ENCODE data around the gene KLHL29. TPM values are rescaled to one million over a fixed set of nuclear protein-coding genes. Genes with fewer than 3 reads are reported as not detected.
A peak's percentile ranks its signal among the peaks of the same experiment; 100 is the strongest.

Gene KLHL29
- polyA plus RNA-seq, 1 of the 3 experiments (the other 2 are of a cell fraction) = 4.6 TPM

DNA sequence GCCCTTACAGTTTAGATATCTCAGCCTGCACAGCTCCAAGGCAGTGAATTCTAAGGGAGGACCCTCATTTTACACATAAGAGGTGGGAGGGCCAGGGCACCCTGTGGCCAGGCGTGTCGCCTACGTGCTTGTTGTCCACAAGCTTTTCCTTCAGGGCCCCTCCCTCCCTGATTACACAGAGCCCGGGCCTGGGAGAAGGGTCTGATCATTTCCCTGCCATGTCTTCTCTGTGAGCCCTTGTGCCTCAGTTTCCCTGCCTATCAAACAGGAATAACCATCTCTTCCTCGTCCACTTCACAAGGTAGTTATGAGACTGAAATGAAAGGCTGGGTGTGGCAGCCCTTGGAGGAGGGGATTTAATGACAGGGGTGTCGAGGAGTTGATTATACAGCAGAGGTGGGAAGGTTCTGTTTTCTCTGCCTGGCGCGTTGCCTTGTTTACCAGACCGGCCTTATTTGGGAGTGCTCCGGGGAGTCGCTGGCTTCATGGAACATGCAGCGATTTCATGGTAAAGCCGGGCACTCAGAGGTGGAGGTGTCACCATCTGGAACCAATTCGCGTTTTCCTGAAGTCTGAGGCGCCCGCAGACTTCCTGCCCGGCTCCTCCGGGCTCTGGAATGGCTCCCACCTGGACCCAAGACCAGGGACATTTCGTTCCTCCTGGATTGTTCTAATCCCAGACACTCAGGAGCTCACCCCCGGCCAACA lies 208.9 kb downstream of the KLHL29 start:
- Histone ChIP-seq H3K9me3 (no peaks in the 10 kb centered on the region), H3F3A (replicated peaks; ENCODE audit: insufficient read depth) (no peaks in the 10 kb centered on the region), H3K27me3 (ENCODE audit: insufficient read depth) (no peaks in the 10 kb centered on the region), H3K27ac (ENCODE audit: low read depth in 2 of 2, low read length in 1 of 2) (peak overlapping the region in 1 of 2 experiments; percentile 43; a peak in 2 of 4 replicates), H3K4me2 (no peak overlapping the region), H4K20me1 (ENCODE audit: insufficient read depth) (no peaks in the 10 kb centered on the region), H3K9me2 (no peaks in the 10 kb centered on the region), H3K4me1 (ENCODE audit: control insufficient read depth in 1 of 2, insufficient read depth in 2 of 2, low read depth in 1 of 2, low read length in 1 of 2) (peaks cover 7 to 35% of the 10 kb centered on the region in 2 experiments; a peak in 3 of 4 replicates), H3K9ac (no peak overlapping the region), H2AFZ (ENCODE audit: low read depth) (no peak overlapping the region), H3K4me3 (ENCODE audit: low read depth in 2 of 2, low read length in 1 of 2) (no peak overlapping the region), H3K36me3 (replicated peaks in 1 of 2; ENCODE audit: control insufficient read depth in 1 of 2, insufficient read depth in 2 of 2, low read length in 1 of 2) (no peaks in the 10 kb centered on the region), H3K79me2 (ENCODE audit: insufficient read depth) (no peaks in the 10 kb centered on the region)
- ChIA-PET CTCF (no interaction called here), POLR2A (no interaction called here)
- 81% methylated on average over 21 of the region's 21 CpGs for WGBS (ENCODE audit: low lambda C conversion rate)
- peak; percentile 59 for DNase-seq
- TF ChIP-seq RXRA (IDR thresholded peaks at IDR 0.05; ENCODE audit: borderline replicate concordance, low read depth) = no peak
- TF ChIP-seq NFIC (IDR thresholded peaks at IDR 0.05; ENCODE audit: borderline replicate concordance) = no peak
- TF ChIP-seq, protein P1, sequence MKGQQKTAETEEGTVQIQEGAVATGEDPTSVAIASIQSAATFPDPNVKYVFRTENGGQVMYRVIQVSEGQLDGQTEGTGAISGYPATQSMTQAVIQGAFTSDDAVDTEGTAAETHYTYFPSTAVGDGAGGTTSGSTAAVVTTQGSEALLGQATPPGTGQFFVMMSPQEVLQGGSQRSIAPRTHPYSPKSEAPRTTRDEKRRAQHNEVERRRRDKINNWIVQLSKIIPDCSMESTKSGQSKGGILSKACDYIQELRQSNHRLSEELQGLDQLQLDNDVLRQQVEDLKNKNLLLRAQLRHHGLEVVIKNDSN (IDR thresholded peaks at IDR 0.05; ENCODE audit: borderline replicate concordance, low read depth) = no peak
- TF ChIP-seq, protein P2, sequence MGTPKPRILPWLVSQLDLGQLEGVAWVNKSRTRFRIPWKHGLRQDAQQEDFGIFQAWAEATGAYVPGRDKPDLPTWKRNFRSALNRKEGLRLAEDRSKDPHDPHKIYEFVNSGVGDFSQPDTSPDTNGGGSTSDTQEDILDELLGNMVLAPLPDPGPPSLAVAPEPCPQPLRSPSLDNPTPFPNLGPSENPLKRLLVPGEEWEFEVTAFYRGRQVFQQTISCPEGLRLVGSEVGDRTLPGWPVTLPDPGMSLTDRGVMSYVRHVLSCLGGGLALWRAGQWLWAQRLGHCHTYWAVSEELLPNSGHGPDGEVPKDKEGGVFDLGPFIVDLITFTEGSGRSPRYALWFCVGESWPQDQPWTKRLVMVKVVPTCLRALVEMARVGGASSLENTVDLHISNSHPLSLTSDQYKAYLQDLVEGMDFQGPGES (IDR thresholded peaks at IDR 0.05; ENCODE audit: low read depth, low read length) = no peak
- TF ChIP-seq MXI1 (IDR thresholded peaks at IDR 0.05; ENCODE audit: low read depth, low read length) = no peak

DNA sequence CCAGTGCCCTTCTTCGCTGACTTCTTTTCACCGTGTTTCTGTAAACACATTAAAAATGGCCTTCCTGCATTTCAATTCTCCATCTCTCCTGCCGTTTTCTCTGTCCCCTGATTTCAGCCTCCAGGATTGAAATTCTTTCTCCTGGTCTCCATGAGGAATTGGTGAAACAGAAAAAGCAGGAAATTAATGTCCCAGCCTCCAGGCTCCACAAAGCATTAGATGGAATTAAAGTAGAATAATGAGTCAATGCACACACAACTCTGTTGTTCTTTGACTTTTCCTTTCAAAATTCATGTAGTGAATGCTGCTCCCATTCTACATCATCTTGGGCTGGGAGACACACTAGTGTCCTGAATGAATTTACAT lies 209.5 kb downstream of the KLHL29 start:
- ChIA-PET CTCF (interaction anchor here (1.5 kb wide), 1 partner anchor 10 kb away, joined by 4 read pairs; no protein-coding TSS in a partner anchor), POLR2A (no interaction called here)
- H4K20me1 ChIP-seq (ENCODE audit: insufficient read depth) = no peaks in the 10 kb centered on the region
- H3K4me1 ChIP-seq (ENCODE audit: control insufficient read depth in 1 of 2, insufficient read depth in 2 of 2, low read depth in 1 of 2, low read length in 1 of 2) = peaks cover 7 to 35% of the 10 kb centered on the region in 2 experiments; a peak in 3 of 4 replicates
- TF ChIP-seq SMC3 (IDR thresholded peaks at IDR 0.05; ENCODE audit: low read depth, low read length) (no peak), FOXJ3 (CRISPR knock-in tag; IDR thresholded peaks at IDR 0.05) (no peak), GABPA (IDR thresholded peaks at IDR 0.05; ENCODE audit: low read depth) (no peak), CHD2 (IDR thresholded peaks at IDR 0.05; ENCODE audit: low read length, partially characterized antibody) (no peak)
- no peaks in the 10 kb centered on the region for H3K9me2 ChIP-seq
- H3K4me2 ChIP-seq = no peak overlapping the region
- H2AFZ ChIP-seq (ENCODE audit: low read depth) = no peak overlapping the region
- no peak overlapping the region for H3K9ac ChIP-seq
- no peaks in the 10 kb centered on the region for H3K79me2 ChIP-seq (ENCODE audit: insufficient read depth)
- WGBS (ENCODE audit: low lambda C conversion rate) = 80% methylated on average over 3 of the region's 3 CpGs
- no peaks in the 10 kb centered on the region for H3K9me3 ChIP-seq
- no peaks in the 10 kb centered on the region for H3F3A ChIP-seq (replicated peaks; ENCODE audit: insufficient read depth)
- no peak for DNase-seq
- no peaks in the 10 kb centered on the region for H3K27me3 ChIP-seq (ENCODE audit: insufficient read depth)
- H3K36me3 ChIP-seq (replicated peaks in 1 of 2; ENCODE audit: control insufficient read depth in 1 of 2, insufficient read depth in 2 of 2, low read length in 1 of 2) = no peaks in the 10 kb centered on the region
- no peak overlapping the region for H3K4me3 ChIP-seq (ENCODE audit: low read depth in 2 of 2, low read length in 1 of 2)
- peak overlapping the region in 1 of 2 experiments; percentile 43; a peak in 2 of 4 replicates for H3K27ac ChIP-seq (ENCODE audit: low read depth in 2 of 2, low read length in 1 of 2)

Data from SK-N-SH (cell line).